Measurements from ENCODE around the gene RREB1.

RREB1 gene

GRCh38 chr6:7163661-7164071 is 55.9 kb downstream of the RREB1 start:
- Histone ChIP-seq H3K4me3 (ENCODE audit: insufficient read depth, low read length, poor library complexity, severe bottlenecking) (no peak overlapping the region), H3F3A (ENCODE audit: insufficient read depth) (no peaks in the 10 kb centered on the region), H3K36me3 (ENCODE audit: low read length) (no peaks in the 10 kb centered on the region), H3K79me2 (ENCODE audit: insufficient read depth, low read length) (no peaks in the 10 kb centered on the region), H3K9me3 (ENCODE audit: insufficient read depth, low read length) (no peaks in the 10 kb centered on the region), H2AFZ (ENCODE audit: low read depth, low read length, severe bottlenecking) (no peak overlapping the region), H3K27ac (ENCODE audit: low read depth, low read length) (no peak overlapping the region), H4K20me1 (ENCODE audit: low read depth, low read length) (no peaks in the 10 kb centered on the region), H3K27me3 (ENCODE audit: low read length) (no peaks in the 10 kb centered on the region), H3K9me2 (replicated peaks; ENCODE audit: insufficient read depth, low read length) (no peaks in the 10 kb centered on the region), H3K4me2 (ENCODE audit: low read depth, low read length, poor library complexity, severe bottlenecking) (no peak overlapping the region), H3K9ac (ENCODE audit: low read length) (no peak overlapping the region)
- TF ChIP-seq EZH2phosphoT487 (conservative IDR thresholded peaks at IDR 0.05; ENCODE audit: low read length), result no peak
- TF ChIP-seq, protein P1, sequence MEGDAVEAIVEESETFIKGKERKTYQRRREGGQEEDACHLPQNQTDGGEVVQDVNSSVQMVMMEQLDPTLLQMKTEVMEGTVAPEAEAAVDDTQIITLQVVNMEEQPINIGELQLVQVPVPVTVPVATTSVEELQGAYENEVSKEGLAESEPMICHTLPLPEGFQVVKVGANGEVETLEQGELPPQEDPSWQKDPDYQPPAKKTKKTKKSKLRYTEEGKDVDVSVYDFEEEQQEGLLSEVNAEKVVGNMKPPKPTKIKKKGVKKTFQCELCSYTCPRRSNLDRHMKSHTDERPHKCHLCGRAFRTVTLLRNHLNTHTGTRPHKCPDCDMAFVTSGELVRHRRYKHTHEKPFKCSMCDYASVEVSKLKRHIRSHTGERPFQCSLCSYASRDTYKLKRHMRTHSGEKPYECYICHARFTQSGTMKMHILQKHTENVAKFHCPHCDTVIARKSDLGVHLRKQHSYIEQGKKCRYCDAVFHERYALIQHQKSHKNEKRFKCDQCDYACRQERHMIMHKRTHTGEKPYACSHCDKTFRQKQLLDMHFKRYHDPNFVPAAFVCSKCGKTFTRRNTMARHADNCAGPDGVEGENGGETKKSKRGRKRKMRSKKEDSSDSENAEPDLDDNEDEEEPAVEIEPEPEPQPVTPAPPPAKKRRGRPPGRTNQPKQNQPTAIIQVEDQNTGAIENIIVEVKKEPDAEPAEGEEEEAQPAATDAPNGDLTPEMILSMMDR (IDR thresholded peaks at IDR 0.05; ENCODE audit: insufficient read depth, low read length, poor library complexity, severe bottlenecking), result no peak

DNA sequence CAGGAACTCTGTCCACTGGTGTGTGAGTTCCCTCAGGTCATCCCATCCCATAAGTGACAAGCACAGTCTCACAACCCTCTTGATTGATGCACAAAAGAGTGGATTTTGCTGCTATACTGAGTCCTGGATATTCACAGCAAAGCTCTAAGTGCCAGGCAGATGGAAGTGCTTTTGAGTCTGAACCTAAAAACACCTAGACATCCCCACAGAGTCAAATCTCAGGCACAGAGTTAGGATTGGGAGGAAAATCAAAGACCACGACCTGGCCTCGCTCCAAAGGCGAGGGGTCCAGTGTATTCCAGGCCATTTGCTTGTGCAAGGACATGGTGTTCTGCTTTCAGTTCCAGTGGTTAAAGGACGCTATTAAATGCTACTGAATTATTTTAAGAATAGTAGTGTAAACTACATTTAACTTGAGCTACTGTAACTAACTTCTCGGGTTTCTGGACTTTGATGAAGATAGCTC is 56.8 kb downstream of the RREB1 start:
- H3K9me3 ChIP-seq (ENCODE audit: insufficient read depth, low read length), result no peaks in the 10 kb centered on the region
- H3K79me2 ChIP-seq (ENCODE audit: insufficient read depth, low read length), result no peaks in the 10 kb centered on the region
- H3K27ac ChIP-seq (ENCODE audit: low read depth, low read length), result no peak overlapping the region
- H3F3A ChIP-seq (ENCODE audit: insufficient read depth), result no peaks in the 10 kb centered on the region
- H3K9me2 ChIP-seq (replicated peaks; ENCODE audit: insufficient read depth, low read length), result no peaks in the 10 kb centered on the region
- H3K36me3 ChIP-seq (ENCODE audit: low read length), result no peaks in the 10 kb centered on the region
- no peak overlapping the region for H2AFZ ChIP-seq (ENCODE audit: low read depth, low read length, severe bottlenecking)
- no peaks in the 10 kb centered on the region for H3K27me3 ChIP-seq (ENCODE audit: low read length)
- H4K20me1 ChIP-seq (ENCODE audit: low read depth, low read length), result no peaks in the 10 kb centered on the region
- H3K4me2 ChIP-seq (ENCODE audit: low read depth, low read length, poor library complexity, severe bottlenecking), result no peak overlapping the region
- no peak for TF ChIP-seq EZH2phosphoT487 (conservative IDR thresholded peaks at IDR 0.05; ENCODE audit: low read length)
- no peak overlapping the region for H3K9ac ChIP-seq (ENCODE audit: low read length)
- no peak overlapping the region for H3K4me3 ChIP-seq (ENCODE audit: insufficient read depth, low read length, poor library complexity, severe bottlenecking)

DNA sequence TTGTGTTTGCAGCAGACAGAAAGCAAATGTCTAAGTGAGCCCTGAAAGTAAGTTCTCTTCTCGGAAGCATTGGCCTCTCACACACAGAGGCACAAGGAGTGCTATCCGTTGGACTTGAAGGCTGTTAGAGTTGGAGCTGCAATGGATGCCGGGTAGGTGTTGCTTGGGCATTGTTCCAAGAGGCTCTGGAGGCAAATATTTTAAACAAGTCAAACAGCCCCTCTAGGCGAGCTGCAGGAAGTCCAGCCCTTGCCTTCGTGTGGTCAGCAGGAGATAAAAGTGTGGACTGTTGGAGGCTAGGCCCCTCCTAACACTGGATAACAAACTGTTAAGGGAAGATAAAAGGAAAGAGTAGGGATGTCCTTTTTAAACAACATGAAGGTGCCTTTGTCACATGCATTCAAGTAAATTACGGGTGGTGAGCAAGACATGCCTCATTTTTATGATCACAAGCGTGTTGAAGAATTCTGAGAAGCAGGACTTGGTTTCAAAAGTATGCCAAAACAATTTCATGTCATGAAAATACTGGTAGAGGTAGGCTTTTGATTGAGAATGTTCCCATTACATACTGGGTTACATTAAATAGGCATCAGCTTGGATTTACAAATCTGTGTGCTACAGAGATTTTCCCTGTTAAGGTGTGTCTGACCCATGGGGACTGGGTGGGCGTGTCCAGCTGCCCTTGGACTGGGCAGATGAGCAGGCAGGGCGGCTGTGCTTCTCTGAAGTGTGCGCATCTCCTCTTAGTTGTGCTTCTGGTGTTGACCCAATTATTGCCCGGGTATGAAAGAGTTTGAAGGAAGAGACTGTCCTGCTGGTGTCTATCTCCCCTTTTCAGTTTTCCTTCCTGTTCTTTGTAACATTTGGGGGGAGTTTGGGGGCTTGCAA is 57.5 kb downstream of the RREB1 start:
- H3K9ac ChIP-seq (ENCODE audit: low read length), result no peak overlapping the region
- no peaks in the 10 kb centered on the region for H3K36me3 ChIP-seq (ENCODE audit: low read length)
- no peaks in the 10 kb centered on the region for H3F3A ChIP-seq (ENCODE audit: insufficient read depth)
- no peak for TF ChIP-seq EZH2phosphoT487 (conservative IDR thresholded peaks at IDR 0.05; ENCODE audit: low read length)
- TF ChIP-seq, protein P1 (IDR thresholded peaks at IDR 0.05; ENCODE audit: insufficient read depth, low read length, poor library complexity, severe bottlenecking), result no peak
- no peaks in the 10 kb centered on the region for H4K20me1 ChIP-seq (ENCODE audit: low read depth, low read length)
- H3K27ac ChIP-seq (ENCODE audit: low read depth, low read length), result no peak overlapping the region
- no peaks in the 10 kb centered on the region for H3K79me2 ChIP-seq (ENCODE audit: insufficient read depth, low read length)
- H2AFZ ChIP-seq (ENCODE audit: low read depth, low read length, severe bottlenecking), result no peak overlapping the region
- no peaks in the 10 kb centered on the region for H3K9me3 ChIP-seq (ENCODE audit: insufficient read depth, low read length)
- H3K27me3 ChIP-seq (ENCODE audit: low read length), result no peaks in the 10 kb centered on the region
- no peak overlapping the region for H3K4me3 ChIP-seq (ENCODE audit: insufficient read depth, low read length, poor library complexity, severe bottlenecking)
- no peaks in the 10 kb centered on the region for H3K9me2 ChIP-seq (replicated peaks; ENCODE audit: insufficient read depth, low read length)
- no peak overlapping the region for H3K4me2 ChIP-seq (ENCODE audit: low read depth, low read length, poor library complexity, severe bottlenecking)

- Histone ChIP-seq H4K20me1 (ENCODE audit: low read depth, low read length) (no peaks in the 10 kb centered on the region), H3K9me3 (ENCODE audit: insufficient read depth, low read length) (no peaks in the 10 kb centered on the region), H3K9ac (ENCODE audit: low read length) (no peak overlapping the region), H3K4me2 (ENCODE audit: low read depth, low read length, poor library complexity, severe bottlenecking) (no peak overlapping the region), H3K79me2 (ENCODE audit: insufficient read depth, low read length) (no peaks in the 10 kb centered on the region), H3K4me3 (ENCODE audit: insufficient read depth, low read length, poor library complexity, severe bottlenecking) (no peak overlapping the region), H3K36me3 (ENCODE audit: low read length) (no peaks in the 10 kb centered on the region), H3K27ac (ENCODE audit: low read depth, low read length) (no peak overlapping the region), H2AFZ (ENCODE audit: low read depth, low read length, severe bottlenecking) (no peak overlapping the region), H3K9me2 (replicated peaks; ENCODE audit: insufficient read depth, low read length) (no peaks in the 10 kb centered on the region), H3K27me3 (ENCODE audit: low read length) (no peaks in the 10 kb centered on the region), H3F3A (ENCODE audit: insufficient read depth) (no peaks in the 10 kb centered on the region)
- no peak for TF ChIP-seq EZH2phosphoT487 (conservative IDR thresholded peaks at IDR 0.05; ENCODE audit: low read length)
- TF ChIP-seq, protein P1 (IDR thresholded peaks at IDR 0.05; ENCODE audit: insufficient read depth, low read length, poor library complexity, severe bottlenecking), result no peak
Observed at GRCh38 chr6:7165890-7166267, 58.1 kb downstream of the RREB1 start.
